ENCODE data around the gene PTPRM. TPM values are rescaled to one million over a fixed set of nuclear protein-coding genes. Genes with fewer than 3 reads are reported as not detected.
A peak's percentile ranks its signal among the peaks of the same experiment; 100 is the strongest.

PTPRM gene
- total and polyA plus RNA-seq, 9 donors = 61.7 to 91.5 (median 66.4) TPM

- 88% methylated on average over 2 of the region's 6 CpGs for WGBS (ENCODE audit: insufficient coverage)
- H3K4me3 ChIP-seq (ENCODE audit: low read length) = no peak overlapping the region
- no peaks in the 10 kb centered on the region for H3K4me1 ChIP-seq (ENCODE audit: control insufficient read depth, insufficient read depth, low read length)
- no peak for DNase-seq
- no peaks in the 10 kb centered on the region for H3K9me3 ChIP-seq (replicated peaks; ENCODE audit: control insufficient read depth, low read depth, low read length)
- no peaks in the 10 kb centered on the region for H3K27me3 ChIP-seq (ENCODE audit: control insufficient read depth, insufficient read depth, low read length)
- H3K36me3 ChIP-seq (ENCODE audit: control insufficient read depth, insufficient read depth, low read length) = no peaks in the 10 kb centered on the region
- no peak overlapping the region for H3K27ac ChIP-seq (ENCODE audit: low read length)
Measured at GRCh38 chr18:8018701-8019331, 451.7 kb downstream of the PTPRM start.

- Histone ChIP-seq H3K36me3 (ENCODE audit: control insufficient read depth, insufficient read depth, low read length) (no peaks in the 10 kb centered on the region), H3K27me3 (ENCODE audit: control insufficient read depth, insufficient read depth, low read length) (no peaks in the 10 kb centered on the region), H3K9me3 (replicated peaks; ENCODE audit: control insufficient read depth, low read depth, low read length) (no peaks in the 10 kb centered on the region), H3K27ac (ENCODE audit: low read length) (no peak overlapping the region), H3K4me3 (ENCODE audit: low read length) (no peak overlapping the region), H3K4me1 (ENCODE audit: control insufficient read depth, insufficient read depth, low read length) (no peaks in the 10 kb centered on the region)
- no peak for DNase-seq
- WGBS (ENCODE audit: insufficient coverage) = no CpG with 5 or more reads among the region's 1 CpG
Measured at GRCh38 chr18:8019600-8019999, 452.5 kb downstream of the PTPRM start.

- WGBS (ENCODE audit: insufficient coverage) = no CpG with 5 or more reads among the region's 7 CpGs
- no peaks in the 10 kb centered on the region for H3K27me3 ChIP-seq (ENCODE audit: control insufficient read depth, insufficient read depth, low read length)
- H3K4me3 ChIP-seq (ENCODE audit: low read length) = no peak overlapping the region
- H3K9me3 ChIP-seq (replicated peaks; ENCODE audit: control insufficient read depth, low read depth, low read length) = no peaks in the 10 kb centered on the region
- H3K4me1 ChIP-seq (ENCODE audit: control insufficient read depth, insufficient read depth, low read length) = no peaks in the 10 kb centered on the region
- H3K36me3 ChIP-seq (ENCODE audit: control insufficient read depth, insufficient read depth, low read length) = no peaks in the 10 kb centered on the region
- H3K27ac ChIP-seq (ENCODE audit: low read length) = no peak overlapping the region
- DNase-seq = peak; percentile 23
Measured at GRCh38 chr18:8020132-8020846, 453.2 kb downstream of the PTPRM start.

DNA sequence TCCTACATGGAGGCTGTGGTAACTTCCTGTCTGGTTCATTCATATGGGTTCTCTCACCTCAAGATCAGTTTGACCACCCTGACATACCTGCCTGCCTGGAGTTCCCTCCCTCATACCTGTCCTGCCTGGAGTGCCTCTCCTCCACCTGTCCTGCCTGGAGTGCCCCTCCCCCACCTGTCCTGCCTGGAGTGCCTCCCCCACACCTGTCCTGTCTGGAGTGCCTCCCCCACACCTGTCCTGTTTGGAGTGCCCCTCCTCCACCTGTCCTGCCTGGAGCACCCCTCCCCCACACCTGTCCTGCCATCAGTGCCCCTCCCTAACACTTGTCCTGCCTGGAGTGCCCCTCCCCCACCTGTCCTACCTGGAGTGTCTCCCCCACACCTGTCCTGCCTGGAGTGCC is 461.9 kb downstream of the PTPRM start:
- no peak for DNase-seq
- Histone ChIP-seq H3K27me3 (ENCODE audit: control insufficient read depth, insufficient read depth, low read length) (no peaks in the 10 kb centered on the region), H3K4me3 (ENCODE audit: low read length) (no peak overlapping the region), H3K27ac (ENCODE audit: low read length) (no peak overlapping the region), H3K36me3 (ENCODE audit: control insufficient read depth, insufficient read depth, low read length) (no peaks in the 10 kb centered on the region), H3K9me3 (replicated peaks; ENCODE audit: control insufficient read depth, low read depth, low read length) (no peaks in the 10 kb centered on the region), H3K4me1 (ENCODE audit: control insufficient read depth, insufficient read depth, low read length) (no peaks in the 10 kb centered on the region)

DNA sequence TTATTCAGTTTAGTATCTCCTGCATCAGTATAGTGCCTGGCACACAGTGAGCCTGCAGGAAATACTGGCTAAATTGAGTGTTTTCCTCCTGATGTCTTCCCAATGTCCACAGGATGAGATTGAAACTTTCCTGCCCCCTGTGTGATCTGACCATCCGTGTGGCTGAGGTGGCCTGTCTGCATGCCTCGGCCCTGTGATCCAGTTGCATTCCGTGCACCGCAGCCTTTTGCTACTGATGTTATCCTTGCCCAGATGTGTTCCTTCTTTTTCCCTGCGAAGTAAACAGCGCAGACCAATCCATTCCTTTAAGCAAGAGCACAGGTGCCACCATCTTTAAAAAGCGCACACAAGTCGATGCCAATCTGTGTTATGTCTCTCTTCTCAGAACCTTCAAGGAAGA is 462.6 kb downstream of the PTPRM start:
- H3K4me3 ChIP-seq (ENCODE audit: low read length) = no peak overlapping the region
- no peaks in the 10 kb centered on the region for H3K36me3 ChIP-seq (ENCODE audit: control insufficient read depth, insufficient read depth, low read length)
- no peaks in the 10 kb centered on the region for H3K9me3 ChIP-seq (replicated peaks; ENCODE audit: control insufficient read depth, low read depth, low read length)
- no peaks in the 10 kb centered on the region for H3K27me3 ChIP-seq (ENCODE audit: control insufficient read depth, insufficient read depth, low read length)
- no peak overlapping the region for H3K27ac ChIP-seq (ENCODE audit: low read length)
- DNase-seq = no peak
- no peaks in the 10 kb centered on the region for H3K4me1 ChIP-seq (ENCODE audit: control insufficient read depth, insufficient read depth, low read length)
- 96% methylated on average over 6 of the region's 8 CpGs for WGBS (ENCODE audit: insufficient coverage)

DNA sequence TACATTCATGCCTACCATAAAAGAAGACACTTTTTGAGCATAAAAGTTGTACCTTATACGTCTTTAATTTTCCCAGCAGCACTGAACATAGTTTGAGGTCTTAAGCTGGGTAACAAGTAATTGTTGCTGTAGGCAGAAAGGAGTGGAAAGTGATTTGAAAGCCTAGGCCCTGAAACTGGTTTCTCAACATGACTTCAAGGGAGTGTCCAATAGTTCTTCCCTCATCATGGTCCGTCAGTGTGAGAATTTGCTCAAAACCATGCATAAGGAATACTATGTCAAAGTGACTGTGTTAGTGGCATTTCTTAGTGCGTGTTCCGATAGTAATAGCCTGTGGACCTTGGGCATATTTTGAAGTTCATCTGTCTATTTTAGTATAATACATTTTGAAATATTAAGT is 463.1 kb downstream of the PTPRM start:
- Histone ChIP-seq H3K27me3 (ENCODE audit: control insufficient read depth, insufficient read depth, low read length) (no peaks in the 10 kb centered on the region), H3K36me3 (ENCODE audit: control insufficient read depth, insufficient read depth, low read length) (no peaks in the 10 kb centered on the region), H3K27ac (ENCODE audit: low read length) (no peak overlapping the region), H3K4me3 (ENCODE audit: low read length) (no peak overlapping the region), H3K9me3 (replicated peaks; ENCODE audit: control insufficient read depth, low read depth, low read length) (no peaks in the 10 kb centered on the region), H3K4me1 (ENCODE audit: control insufficient read depth, insufficient read depth, low read length) (no peaks in the 10 kb centered on the region)
- WGBS (ENCODE audit: insufficient coverage) = no CpG with 5 or more reads among the region's 4 CpGs
- DNase-seq = no peak

DNA sequence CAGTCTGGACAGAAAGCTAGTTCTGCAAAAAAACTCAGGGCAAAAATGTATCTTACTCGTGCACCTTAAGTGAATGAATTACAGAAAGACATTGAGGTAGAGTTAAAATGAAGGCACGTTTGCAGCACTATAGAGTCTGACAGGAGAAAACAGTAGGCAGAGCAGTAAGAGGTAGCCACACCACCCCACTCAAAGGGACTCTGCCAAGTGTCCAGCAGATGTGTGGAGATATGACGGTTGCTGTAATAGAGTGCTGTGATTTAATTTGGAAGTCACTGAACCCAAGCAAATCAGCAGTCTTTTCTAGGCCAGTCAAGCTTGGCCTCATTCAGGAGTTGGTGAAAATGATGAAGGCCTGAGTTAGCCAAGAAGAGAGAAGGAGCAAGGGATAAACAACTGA is 464.4 kb downstream of the PTPRM start:
- no peak for DNase-seq

GRCh38 chr18:8034674-8035073 is 467.6 kb downstream of the PTPRM start:
- no peaks in the 10 kb centered on the region for H3K4me1 ChIP-seq (ENCODE audit: control insufficient read depth, insufficient read depth, low read length)
- H3K27me3 ChIP-seq (ENCODE audit: control insufficient read depth, insufficient read depth, low read length) = no peaks in the 10 kb centered on the region
- H3K9me3 ChIP-seq (replicated peaks; ENCODE audit: control insufficient read depth, low read depth, low read length) = no peaks in the 10 kb centered on the region
- no peak overlapping the region for H3K4me3 ChIP-seq (ENCODE audit: low read length)
- no peak overlapping the region for H3K27ac ChIP-seq (ENCODE audit: low read length)
- no CpG with 5 or more reads among the region's 1 CpG for WGBS (ENCODE audit: insufficient coverage)
- no peaks in the 10 kb centered on the region for H3K36me3 ChIP-seq (ENCODE audit: control insufficient read depth, insufficient read depth, low read length)
- DNase-seq = no peak

More for the DNA sequence above, 464.4 kb downstream of the PTPRM start:
- H3K9me3 ChIP-seq (replicated peaks; ENCODE audit: control insufficient read depth, low read depth, low read length) = no peaks in the 10 kb centered on the region
- WGBS (ENCODE audit: insufficient coverage) = no CpG with 5 or more reads among the region's 3 CpGs
- H3K36me3 ChIP-seq (ENCODE audit: control insufficient read depth, insufficient read depth, low read length) = no peaks in the 10 kb centered on the region
- H3K4me1 ChIP-seq (ENCODE audit: control insufficient read depth, insufficient read depth, low read length) = no peaks in the 10 kb centered on the region
- H3K27me3 ChIP-seq (ENCODE audit: control insufficient read depth, insufficient read depth, low read length) = no peaks in the 10 kb centered on the region
- H3K27ac ChIP-seq (ENCODE audit: low read length) = no peak overlapping the region
- H3K4me3 ChIP-seq (ENCODE audit: low read length) = no peak overlapping the region

DNA sequence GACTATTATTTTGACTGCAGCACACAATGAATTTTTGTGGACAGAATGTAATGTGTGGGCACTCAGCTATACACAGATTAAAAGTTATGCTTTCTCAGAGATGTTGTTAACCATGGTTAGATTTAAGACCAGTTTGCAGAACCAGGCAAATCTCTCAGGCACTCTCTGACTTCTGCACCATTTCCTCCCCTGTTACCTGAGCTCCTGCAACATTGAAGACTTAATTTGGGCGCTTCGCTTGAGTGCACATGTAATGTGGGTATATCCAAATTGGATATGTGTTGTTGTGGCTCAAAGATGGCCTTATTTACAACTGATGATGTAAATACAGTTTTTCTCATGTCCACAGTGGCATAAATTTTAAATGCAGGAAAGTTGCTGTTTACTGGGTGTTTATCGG is 469.4 kb downstream of the PTPRM start:
- no peak overlapping the region for H3K4me3 ChIP-seq (ENCODE audit: low read length)
- no peak for DNase-seq
- H3K27ac ChIP-seq (ENCODE audit: low read length) = no peak overlapping the region
- 67% methylated on average over 1 of the region's 3 CpGs for WGBS (ENCODE audit: insufficient coverage)
- H3K9me3 ChIP-seq (replicated peaks; ENCODE audit: control insufficient read depth, low read depth, low read length) = no peaks in the 10 kb centered on the region
- H3K4me1 ChIP-seq (ENCODE audit: control insufficient read depth, insufficient read depth, low read length) = no peaks in the 10 kb centered on the region
- H3K36me3 ChIP-seq (ENCODE audit: control insufficient read depth, insufficient read depth, low read length) = no peaks in the 10 kb centered on the region
- no peaks in the 10 kb centered on the region for H3K27me3 ChIP-seq (ENCODE audit: control insufficient read depth, insufficient read depth, low read length)

- DNase-seq = no peak
Measured at GRCh38 chr18:8037296-8037695, 470.2 kb downstream of the PTPRM start.

DNA sequence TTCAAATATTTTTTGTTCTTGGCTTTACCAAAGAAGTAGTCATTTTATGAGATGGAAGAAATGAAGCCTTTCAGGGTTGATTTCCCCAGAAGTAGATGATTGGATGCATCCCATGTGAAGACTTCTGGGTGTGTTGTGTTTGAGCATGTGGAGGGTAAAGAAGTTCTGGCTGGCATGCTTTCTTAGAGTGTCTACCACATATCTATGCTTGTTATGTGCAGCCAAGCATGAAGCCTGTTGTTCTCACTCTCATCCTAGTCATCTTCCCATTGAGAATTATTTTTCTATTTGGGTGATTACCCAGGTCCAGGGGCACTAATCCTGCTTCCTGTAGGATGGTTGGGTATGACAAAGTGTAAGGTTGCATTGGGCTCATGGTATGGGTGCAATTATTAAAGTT is 472.9 kb downstream of the PTPRM start:
- Histone ChIP-seq H3K4me1 (ENCODE audit: control insufficient read depth, insufficient read depth, low read length) (no peaks in the 10 kb centered on the region), H3K4me3 (ENCODE audit: low read length) (no peak overlapping the region), H3K9me3 (replicated peaks; ENCODE audit: control insufficient read depth, low read depth, low read length) (no peaks in the 10 kb centered on the region), H3K36me3 (ENCODE audit: control insufficient read depth, insufficient read depth, low read length) (no peaks in the 10 kb centered on the region), H3K27ac (ENCODE audit: low read length) (no peak overlapping the region), H3K27me3 (ENCODE audit: control insufficient read depth, insufficient read depth, low read length) (no peaks in the 10 kb centered on the region)
- no peak for DNase-seq

More at GRCh38 chr18:8037296-8037695, 470.2 kb downstream of the PTPRM start:
- Histone ChIP-seq H3K4me3 (ENCODE audit: low read length) (no peak overlapping the region), H3K27me3 (ENCODE audit: control insufficient read depth, insufficient read depth, low read length) (no peaks in the 10 kb centered on the region), H3K36me3 (ENCODE audit: control insufficient read depth, insufficient read depth, low read length) (no peaks in the 10 kb centered on the region), H3K27ac (ENCODE audit: low read length) (no peak overlapping the region), H3K9me3 (replicated peaks; ENCODE audit: control insufficient read depth, low read depth, low read length) (no peaks in the 10 kb centered on the region), H3K4me1 (ENCODE audit: control insufficient read depth, insufficient read depth, low read length) (no peaks in the 10 kb centered on the region)
- WGBS (ENCODE audit: insufficient coverage) = no CpG with 5 or more reads among the region's 1 CpG

Measured in muscle of leg (tissue), 11 donors.